Putamen (tissue), 1 donor: Measurements from ENCODE around the gene SDCCAG8.

ENCODE experiments used
- DNase-seq: peaks from one replicate; pipeline ENCODE4 v3.0.0-alpha.2; 2016; ENCODE audit warnings: low spot score

SDCCAG8 gene

GRCh38 chr1:243281672-243282071 lies 25.8 kb downstream of the SDCCAG8 start:
- no peak for DNase-seq

GRCh38 chr1:243286409-243287122 lies 30.7 kb downstream of the SDCCAG8 start:
- no peak for DNase-seq

GRCh38 chr1:243287123-243287460 lies 31.3 kb downstream of the SDCCAG8 start:
- no peak for DNase-seq

- no peak for DNase-seq
Observed at GRCh38 chr1:243287652-243288051, 31.8 kb downstream of the SDCCAG8 start.

- DNase-seq = no peak
Observed at GRCh38 chr1:243288062-243288461, 32.2 kb downstream of the SDCCAG8 start.

- no peak for DNase-seq
Observed at GRCh38 chr1:243291292-243291691, 35.5 kb downstream of the SDCCAG8 start.

- no peak for DNase-seq
Observed at GRCh38 chr1:243292117-243292516, 36.3 kb downstream of the SDCCAG8 start.

- no peak for DNase-seq
Observed at GRCh38 chr1:243293941-243294722, 38.3 kb downstream of the SDCCAG8 start.

GRCh38 chr1:243294723-243295121 lies 38.9 kb downstream of the SDCCAG8 start:
- no peak for DNase-seq

- no peak for DNase-seq
Observed at GRCh38 chr1:243299069-243299468, 43.2 kb downstream of the SDCCAG8 start.

- no peak for DNase-seq
Observed at GRCh38 chr1:243301059-243301458, 45.2 kb downstream of the SDCCAG8 start.

- DNase-seq = no peak
Observed at GRCh38 chr1:243311809-243312208, 56.0 kb downstream of the SDCCAG8 start.

GRCh38 chr1:243312952-243313634 lies 57.3 kb downstream of the SDCCAG8 start:
- DNase-seq = peak; percentile 16

- no peak for DNase-seq
Observed at GRCh38 chr1:243313635-243314536, 58.0 kb downstream of the SDCCAG8 start.

- peak; percentile 9 for DNase-seq
Observed at GRCh38 chr1:243315455-243315854, 59.6 kb downstream of the SDCCAG8 start.

- DNase-seq = peak; percentile 22
Observed at GRCh38 chr1:243315893-243316292, 60.1 kb downstream of the SDCCAG8 start.

GRCh38 chr1:243316366-243316989 lies 60.6 kb downstream of the SDCCAG8 start:
- peak; percentile 93 for DNase-seq

- no peak for DNase-seq
Observed at GRCh38 chr1:243320224-243320623, 64.4 kb downstream of the SDCCAG8 start.

- no peak for DNase-seq
Observed at GRCh38 chr1:243322326-243322725, 66.5 kb downstream of the SDCCAG8 start.

GRCh38 chr1:243323491-243323890 lies 67.7 kb downstream of the SDCCAG8 start:
- DNase-seq = no peak

GRCh38 chr1:243325305-243325890 lies 69.6 kb downstream of the SDCCAG8 start:
- peak; percentile 47 for DNase-seq
